ENCODE results near the gene C4orf17. TPM values are rescaled to one million over a fixed set of nuclear protein-coding genes. Genes with fewer than 3 reads are reported as not detected.

The C4orf17 gene
- total and polyA plus RNA-seq, 2 experiments from 2014 or later: not detected

GRCh38 chr4:99587803-99588202 lies 77.0 kb downstream of the C4orf17 start:
- WGBS, 2 experiments (ENCODE audit: low coverage in 1 of 2, low lambda C conversion rate in 2 of 2, missing lambda C conversion rate in 2 of 2): 32 to 41% methylated on average over 1 of the region's 1 CpG
- no peaks in the 10 kb centered on the region for H3K79me2 ChIP-seq (ENCODE audit: insufficient read depth)
- no peaks in the 10 kb centered on the region for H3K9me2 ChIP-seq (ENCODE audit: insufficient read depth)
- H3K4me3 ChIP-seq: no peak overlapping the region
- no peaks in the 10 kb centered on the region for H3F3A ChIP-seq (ENCODE audit: insufficient read depth)
- no peak for DNase-seq
- no peak for TF ChIP-seq EZH2 (IDR thresholded peaks at IDR 0.05; ENCODE audit: insufficient read depth, poor library complexity, severe bottlenecking)
- TF ChIP-seq EZH2phosphoT487 (IDR thresholded peaks at IDR 0.05; ENCODE audit: insufficient read depth, low read depth): no peak
- no peaks in the 10 kb centered on the region for H4K20me1 ChIP-seq (ENCODE audit: insufficient read depth)
- H3K4me1 ChIP-seq (ENCODE audit: insufficient read depth): no peaks in the 10 kb centered on the region
- H3K9me3 ChIP-seq (ENCODE audit: low read depth): no peaks in the 10 kb centered on the region
- no peaks in the 10 kb centered on the region for H3K27me3 ChIP-seq (replicated peaks; ENCODE audit: insufficient read depth)
- no peak overlapping the region for H3K9ac ChIP-seq
- H3K36me3 ChIP-seq (ENCODE audit: low read depth): no peaks in the 10 kb centered on the region
- H3K4me2 ChIP-seq (ENCODE audit: unreplicated experiment): no peak overlapping the region
- H3K27ac ChIP-seq: no peak overlapping the region
- in situ Hi-C loops (cut with MboI): no loop called here
- no peak overlapping the region for H2AFZ ChIP-seq

- TF ChIP-seq EZH2 (IDR thresholded peaks at IDR 0.05; ENCODE audit: insufficient read depth, poor library complexity, severe bottlenecking) (no peak), EZH2phosphoT487 (IDR thresholded peaks at IDR 0.05; ENCODE audit: insufficient read depth, low read depth) (no peak)
- H3K9me3 ChIP-seq (ENCODE audit: low read depth): no peaks in the 10 kb centered on the region
Observed at GRCh38 chr4:99591757-99592156, 80.9 kb downstream of the C4orf17 start.

More at GRCh38 chr4:99591757-99592156, 80.9 kb downstream of the C4orf17 start:
- H3F3A ChIP-seq (ENCODE audit: insufficient read depth): no peaks in the 10 kb centered on the region
- no peaks in the 10 kb centered on the region for H3K79me2 ChIP-seq (ENCODE audit: insufficient read depth)
- no peak overlapping the region for H3K9ac ChIP-seq
- no peaks in the 10 kb centered on the region for H3K36me3 ChIP-seq (ENCODE audit: low read depth)
- no peak overlapping the region for H2AFZ ChIP-seq
- no peaks in the 10 kb centered on the region for H3K4me1 ChIP-seq (ENCODE audit: insufficient read depth)
- no peak overlapping the region for H3K27ac ChIP-seq
- H3K4me2 ChIP-seq (ENCODE audit: unreplicated experiment): no peak overlapping the region
- H3K4me3 ChIP-seq: no peak overlapping the region
- 69 to 72% methylated on average over 3 of the region's 3 CpGs for WGBS, 2 experiments (ENCODE audit: low coverage in 1 of 2, low lambda C conversion rate in 2 of 2, missing lambda C conversion rate in 2 of 2)
- no peaks in the 10 kb centered on the region for H4K20me1 ChIP-seq (ENCODE audit: insufficient read depth)
- no peaks in the 10 kb centered on the region for H3K9me2 ChIP-seq (ENCODE audit: insufficient read depth)
- in situ Hi-C loops (cut with MboI): no loop called here
- H3K27me3 ChIP-seq (replicated peaks; ENCODE audit: insufficient read depth): no peaks in the 10 kb centered on the region
- DNase-seq: no peak

Other genes with a start within 250 kb of the C4orf17 start
- gene ADH1A, start 220.0 kb upstream of the C4orf17 start, total RNA-seq (2014; rRNA removed; shearing (Covaris generic)): not detected in 2 replicates
- not detected in 2 replicates for gene ADH1A, start 220.0 kb upstream of the C4orf17 start, polyA plus RNA-seq (2016; fragmentation: Nextera tagmentation; extraction: Ambion mirVana)
- gene ADH1B, start 189.6 kb upstream of the C4orf17 start, total RNA-seq (2014; rRNA removed; shearing (Covaris generic)): not detected in 2 replicates
- 0.15 TPM in 1 of 2 replicates, not detected in the other for gene ADH1B, start 189.6 kb upstream of the C4orf17 start, polyA plus RNA-seq (2016; fragmentation: Nextera tagmentation; extraction: Ambion mirVana)
- gene ADH1C, start 158.3 kb upstream of the C4orf17 start, total RNA-seq (2014; rRNA removed; shearing (Covaris generic)): not detected in 2 replicates
- gene ADH1C, start 158.3 kb upstream of the C4orf17 start, polyA plus RNA-seq (2016; fragmentation: Nextera tagmentation; extraction: Ambion mirVana): not detected in 2 replicates
- not detected in 2 replicates for gene ADH7, start 75.7 kb upstream of the C4orf17 start, total RNA-seq (2014; rRNA removed; shearing (Covaris generic))
- not detected in 2 replicates for gene ADH7, start 75.7 kb upstream of the C4orf17 start, polyA plus RNA-seq (2016; fragmentation: Nextera tagmentation; extraction: Ambion mirVana)
- gene TRMT10A, start 53.0 kb downstream of the C4orf17 start, total RNA-seq (2014; rRNA removed; shearing (Covaris generic)): 1.6 and 5.3 TPM in 2 replicates
- gene TRMT10A, start 53.0 kb downstream of the C4orf17 start, polyA plus RNA-seq (2016; fragmentation: Nextera tagmentation; extraction: Ambion mirVana): 3.8 and 6.3 TPM in 2 replicates
- not detected in 2 replicates for gene MTTP, start 63.8 kb downstream of the C4orf17 start, total RNA-seq (2014; rRNA removed; shearing (Covaris generic))
- not detected in 2 replicates for gene MTTP, start 63.8 kb downstream of the C4orf17 start, polyA plus RNA-seq (2016; fragmentation: Nextera tagmentation; extraction: Ambion mirVana)
- not detected in 2 replicates for gene C4orf54, start 146.8 kb downstream of the C4orf17 start, total RNA-seq (2014; rRNA removed; shearing (Covaris generic))
- gene C4orf54, start 146.8 kb downstream of the C4orf17 start, polyA plus RNA-seq (2016; fragmentation: Nextera tagmentation; extraction: Ambion mirVana): not detected in 2 replicates